Ascending aorta (tissue), 2 donors: ENCODE data around the gene ASB15. TPM values are rescaled to one million over a fixed set of nuclear protein-coding genes. Genes with fewer than 3 reads are reported as not detected.

ENCODE experiments used
- DNase-seq, 2 donors: peaks; one replicate each; pipeline ENCODE4 v3.0.0-alpha.2; 2019; ENCODE audit warnings: low spot score in 2 of 2
- H3K27ac ChIP-seq, 2 donors: fragments of 200-600 bp; sonication (generic); one replicate each; pipeline ENCODE4 v1.5.1; 2016 to 2017; ENCODE audit warnings: mild to moderate bottlenecking in 1 of 2
- H3K27me3 ChIP-seq: fragments of 200-600 bp; sonication (generic); one replicate; pipeline ENCODE4 v1.5.1; 2017
- H3K36me3 ChIP-seq, 2 donors: fragments of 200-600 bp; sonication (generic); one replicate each; pipeline ENCODE4 v1.5.1; 2016
- H3K4me1 ChIP-seq, 2 donors: fragments of 200-600 bp; sonication (generic); one replicate each; pipeline ENCODE4 v1.5.1; 2016 to 2017; ENCODE audit warnings: mild to moderate bottlenecking in 1 of 2
- H3K4me3 ChIP-seq, 2 donors: fragments of 200-600 bp; sonication (generic); one replicate each; pipeline ENCODE4 v1.5.1; 2016 to 2017; ENCODE audit warnings: mild to moderate bottlenecking in 1 of 2
- H3K9me3 ChIP-seq, 2 donors: fragments of 200-600 bp; sonication (generic); one replicate each; pipeline ENCODE4 v1.5.1; 2016
- intact Hi-C: fragments of 100-400 bp; cut with DNase I; formaldehyde crosslinking; loops from one replicate; pipeline ENCODE4 v1.15.1; 2023
- total RNA-seq: library from RNA; depleted of rRNA; stranded (reverse); fragments of >200 nt; gene quantifications from one replicate; pipeline ENCODE4 v1.1.0, GENCODE V29; 2016
- TF ChIP-seq, protein P1 (sequence below), 3 experiments: fragments of 200-600 bp in 2 of 3; fragments of 450-650 bp in 1 of 3; sonication (generic) in 2 of 3; IDR thresholded peaks; one replicate each; pipeline ENCODE4 v1.5.1; 2016 to 2019; ENCODE audit warnings: antibody characterized with exemption in 3 of 3, mild to moderate bottlenecking in 1 of 3, moderate library complexity in 1 of 3

ASB15 gene
- total RNA-seq, 1 donor from 2014 or later: not detected

DNA sequence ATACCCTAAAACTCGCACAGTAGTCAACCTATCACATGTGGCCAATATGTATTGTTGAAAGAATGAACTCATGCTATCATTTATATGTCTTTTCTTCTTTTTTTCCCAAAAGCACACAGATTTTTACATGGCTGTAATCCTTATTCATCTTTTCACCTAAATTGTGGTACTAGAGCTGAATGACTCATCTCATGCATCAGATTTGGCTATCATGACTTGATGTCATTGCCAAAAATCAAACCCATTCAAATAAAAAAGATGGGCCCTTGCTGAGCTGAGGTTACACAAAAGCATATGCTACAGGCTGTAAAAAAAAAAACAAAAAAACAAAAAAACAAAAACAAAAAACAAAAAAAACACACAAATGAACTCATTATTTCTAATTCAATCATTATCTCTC, 50.8 kb downstream of the ASB15 start:
- H3K9me3 ChIP-seq: no peaks in the 10 kb centered on the region
- H3K27me3 ChIP-seq: no peaks in the 10 kb centered on the region
- no peaks in the 10 kb centered on the region for H3K36me3 ChIP-seq
- H3K4me3 ChIP-seq: no peak overlapping the region
- H3K27ac ChIP-seq: no peak overlapping the region
- DNase-seq: no peak
- intact Hi-C loops: no loop called here
- no peaks in the 10 kb centered on the region for H3K4me1 ChIP-seq
- TF ChIP-seq, protein P1, sequence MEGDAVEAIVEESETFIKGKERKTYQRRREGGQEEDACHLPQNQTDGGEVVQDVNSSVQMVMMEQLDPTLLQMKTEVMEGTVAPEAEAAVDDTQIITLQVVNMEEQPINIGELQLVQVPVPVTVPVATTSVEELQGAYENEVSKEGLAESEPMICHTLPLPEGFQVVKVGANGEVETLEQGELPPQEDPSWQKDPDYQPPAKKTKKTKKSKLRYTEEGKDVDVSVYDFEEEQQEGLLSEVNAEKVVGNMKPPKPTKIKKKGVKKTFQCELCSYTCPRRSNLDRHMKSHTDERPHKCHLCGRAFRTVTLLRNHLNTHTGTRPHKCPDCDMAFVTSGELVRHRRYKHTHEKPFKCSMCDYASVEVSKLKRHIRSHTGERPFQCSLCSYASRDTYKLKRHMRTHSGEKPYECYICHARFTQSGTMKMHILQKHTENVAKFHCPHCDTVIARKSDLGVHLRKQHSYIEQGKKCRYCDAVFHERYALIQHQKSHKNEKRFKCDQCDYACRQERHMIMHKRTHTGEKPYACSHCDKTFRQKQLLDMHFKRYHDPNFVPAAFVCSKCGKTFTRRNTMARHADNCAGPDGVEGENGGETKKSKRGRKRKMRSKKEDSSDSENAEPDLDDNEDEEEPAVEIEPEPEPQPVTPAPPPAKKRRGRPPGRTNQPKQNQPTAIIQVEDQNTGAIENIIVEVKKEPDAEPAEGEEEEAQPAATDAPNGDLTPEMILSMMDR (IDR thresholded peaks at IDR 0.05): no peak

DNA sequence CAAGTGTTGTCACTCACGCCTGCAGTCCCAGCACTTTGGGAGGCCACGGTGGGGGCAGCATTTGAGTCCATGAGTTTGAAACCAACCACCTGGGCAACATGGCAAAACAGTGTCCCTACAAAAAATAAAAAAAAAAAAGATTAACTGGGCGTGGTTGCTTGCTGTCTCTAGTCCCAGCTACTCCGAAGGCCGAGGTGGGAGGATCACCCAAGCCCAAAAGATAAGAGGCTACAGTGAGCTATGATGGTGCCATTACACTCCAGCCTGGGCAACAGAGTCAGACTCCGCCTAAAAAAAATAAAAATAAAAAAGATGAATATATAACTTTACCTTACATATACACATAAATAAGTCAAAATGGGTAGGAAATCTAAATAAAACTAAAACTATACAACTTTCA, 51.5 kb downstream of the ASB15 start:
- H3K27me3 ChIP-seq: no peaks in the 10 kb centered on the region
- TF ChIP-seq, protein P1 (IDR thresholded peaks at IDR 0.05): no peak
- intact Hi-C loops: no loop called here

DNA sequence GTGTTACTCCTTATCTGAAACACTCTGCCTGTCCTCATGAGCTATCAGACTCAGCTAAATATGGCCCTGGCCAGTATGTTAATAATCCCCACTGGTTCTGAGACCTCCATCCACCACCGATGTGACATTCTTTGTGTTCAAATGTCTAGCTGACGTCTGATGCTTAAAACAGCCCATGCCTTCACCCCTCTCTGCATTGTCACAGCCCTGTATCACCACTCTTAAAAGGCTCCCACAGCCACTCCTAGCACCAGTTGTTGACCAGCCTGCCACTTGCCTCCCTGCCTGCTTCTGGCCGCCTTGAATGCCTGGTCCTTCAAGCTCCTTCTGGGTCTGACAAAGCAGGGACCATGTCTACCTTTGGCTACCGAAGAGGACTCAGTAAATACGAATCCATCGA, 54.0 kb downstream of the ASB15 start, which contains the start of gene LMOD2:
Gene LMOD2 (plus strand): TSS at position 253 of the 400 bp plus-strand sequence. CDS start 98 bp downstream, at position 351.
- intact Hi-C loops: no loop called here
- H3K9me3 ChIP-seq: no peaks in the 10 kb centered on the region
- DNase-seq: no peak
- TF ChIP-seq, protein P1 (IDR thresholded peaks at IDR 0.05): no peak
- H3K27ac ChIP-seq: no peak within 1 kb of the TSS
- no peak within 1 kb of the TSS for H3K4me3 ChIP-seq
- no peaks in the 10 kb centered on the region for H3K27me3 ChIP-seq
- no peaks in the 10 kb centered on the region for H3K4me1 ChIP-seq
- H3K36me3 ChIP-seq: no peaks in the 10 kb centered on the region

More for the DNA sequence above, 51.5 kb downstream of the ASB15 start:
- Histone ChIP-seq H3K4me3 (no peak overlapping the region), H3K36me3 (no peaks in the 10 kb centered on the region), H3K27ac (no peak overlapping the region), H3K4me1 (no peaks in the 10 kb centered on the region), H3K9me3 (no peaks in the 10 kb centered on the region)
- DNase-seq: no peak

DNA sequence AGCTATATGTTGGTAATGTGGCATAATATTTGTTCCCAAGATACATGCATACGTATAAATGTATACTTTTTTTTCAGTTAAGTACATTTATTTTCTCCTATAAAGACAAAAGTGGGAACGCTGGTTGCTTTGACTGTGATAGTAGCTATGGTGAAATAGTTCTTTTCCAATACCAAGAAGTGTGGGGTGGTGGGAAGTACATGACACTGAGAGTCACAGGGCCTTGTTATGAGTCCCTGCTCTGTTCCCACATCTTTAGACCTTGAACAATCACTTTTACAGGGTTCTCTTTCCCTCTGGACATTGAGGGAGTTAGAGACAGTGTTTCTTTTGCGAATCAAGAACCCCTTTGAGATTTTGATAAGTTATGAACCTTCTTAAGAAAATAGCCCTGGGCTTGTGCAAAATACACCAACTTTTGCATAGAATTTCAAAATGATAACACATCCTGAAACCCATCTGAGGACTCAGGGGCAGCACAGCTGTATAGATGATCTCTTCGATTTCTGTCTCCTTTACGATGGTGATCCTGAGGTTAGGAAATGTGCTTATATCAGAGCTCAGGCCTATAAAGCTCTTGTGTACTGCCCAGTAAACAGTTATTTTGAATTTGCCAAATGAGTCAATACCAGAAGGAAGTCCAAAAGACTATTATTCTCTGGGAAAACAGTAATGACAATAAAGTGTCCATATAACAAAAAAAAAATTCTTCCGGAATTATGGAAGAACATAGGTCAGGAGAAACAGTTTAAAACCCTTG, 55.1 kb downstream of the ASB15 start:
- Histone ChIP-seq H3K4me3 (no peak overlapping the region), H3K27me3 (no peaks in the 10 kb centered on the region), H3K36me3 (no peaks in the 10 kb centered on the region), H3K9me3 (no peaks in the 10 kb centered on the region), H3K4me1 (no peaks in the 10 kb centered on the region), H3K27ac (no peak overlapping the region)
- TF ChIP-seq, protein P1 (IDR thresholded peaks at IDR 0.05): no peak
- no peak for DNase-seq
- intact Hi-C loops: no loop called here

DNA sequence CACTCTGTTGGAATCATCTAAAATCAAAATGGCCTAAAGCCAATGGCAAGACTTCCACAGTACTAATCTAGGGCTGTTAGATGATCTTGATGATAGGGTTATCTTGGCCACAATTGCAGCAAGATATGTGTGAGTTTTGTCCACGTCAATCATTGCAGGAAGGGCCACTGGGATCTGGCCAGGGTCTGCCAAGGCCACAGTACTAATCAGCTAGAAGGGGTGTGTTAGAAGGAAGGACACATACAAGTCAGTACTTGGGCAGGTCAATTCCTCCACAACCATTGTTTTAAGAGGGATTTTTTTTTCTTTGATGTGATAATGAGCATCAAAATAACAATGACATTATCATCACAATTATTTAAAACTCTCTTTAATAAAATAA, 55.7 kb downstream of the ASB15 start:
- Histone ChIP-seq H3K36me3 (no peaks in the 10 kb centered on the region), H3K27ac (no peak overlapping the region), H3K4me1 (no peaks in the 10 kb centered on the region), H3K4me3 (no peak overlapping the region), H3K27me3 (no peaks in the 10 kb centered on the region), H3K9me3 (no peaks in the 10 kb centered on the region)
- intact Hi-C loops: no loop called here
- TF ChIP-seq, protein P1 (IDR thresholded peaks at IDR 0.05): no peak
- no peak for DNase-seq
